ENCODE results near the gene IL1F10. TPM values are rescaled to one million over a fixed set of nuclear protein-coding genes. Genes with fewer than 3 reads are reported as not detected.

The IL1F10 gene
- total RNA-seq, 1 experiment from 2014 or later = not detected

GRCh38 chr2:113056521-113056920 lies 11.2 kb upstream of the IL1F10 start:
- TF ChIP-seq CTCF (conservative IDR thresholded peaks at IDR 0.05) = no peak
- Histone ChIP-seq H3K23ac (ENCODE audit: insufficient read length, low read depth, low read length) (no peak overlapping the region), H3K23me2 (ENCODE audit: insufficient read length, low read depth, low read length, poor library complexity, severe bottlenecking) (no peaks in the 10 kb centered on the region), H3K56ac (ENCODE audit: insufficient read length, low read depth, low read length) (no peak overlapping the region), H4K20me1 (ENCODE audit: control insufficient read depth, insufficient read depth, insufficient read length) (no peaks in the 10 kb centered on the region), H2BK12ac (ENCODE audit: insufficient read length, low read depth, low read length) (no peak overlapping the region), H3K14ac (ENCODE audit: insufficient read depth, low read length) (no peak overlapping the region), H3T11ph (ENCODE audit: low read length) (no peak overlapping the region), H3K4me1 (ENCODE audit: insufficient read depth, low read length) (no peaks in the 10 kb centered on the region), H2BK20ac (ENCODE audit: low read depth, low read length, poor library complexity, severe bottlenecking) (no peak overlapping the region), H2AFZ (ENCODE audit: low read length) (no peak overlapping the region), H4K8ac (replicated peaks; ENCODE audit: insufficient read length, low read depth, low read length) (no peak overlapping the region), H3K9me3 (ENCODE audit: control insufficient read depth, low read depth, low read length) (peaks cover 14% of the 10 kb centered on the region), H4K91ac (ENCODE audit: insufficient read length, low read depth, low read length) (no peak overlapping the region), H2AK5ac (ENCODE audit: insufficient read length, low read length) (no peak overlapping the region), H3K79me1 (ENCODE audit: insufficient read depth, low read depth, low read length, poor library complexity, severe bottlenecking) (no peaks in the 10 kb centered on the region), H3K4me2 (ENCODE audit: insufficient read depth, insufficient read length, low read length) (no peak overlapping the region), H2BK15ac (ENCODE audit: low read depth, low read length) (no peak overlapping the region), H3K4ac (ENCODE audit: low read depth, low read length) (no peak overlapping the region), H3K27ac (ENCODE audit: insufficient read length, low read depth, low read length) (no peak overlapping the region), H4K5ac (ENCODE audit: insufficient read length, low read depth, low read length) (no peak overlapping the region), H3K9ac (ENCODE audit: extremely low read depth, insufficient read length, low read length) (no peak overlapping the region), H3K27me3 (ENCODE audit: insufficient read depth, low read length) (peaks cover 2% of the 10 kb centered on the region; the same call in 1 of the 2 replicates), H2BK120ac (ENCODE audit: low read depth, low read length, poor library complexity, severe bottlenecking) (no peak overlapping the region), H2BK5ac (ENCODE audit: insufficient read length, low read length) (no peak overlapping the region), H3K18ac (ENCODE audit: insufficient read length, low read depth, low read length) (no peak overlapping the region), H3K79me2 (ENCODE audit: insufficient read depth, low read length) (no peaks in the 10 kb centered on the region)
- no CpG with 5 or more reads among the region's 1 CpG for WGBS (ENCODE audit: extremely low coverage, insufficient read length, low lambda C conversion rate)
- Mint-ChIP-seq H3K4me3 (no peak overlapping the region), H3K4me1 (no peaks in the 10 kb centered on the region), H3K9me3 (peaks cover 42 to 69% of the 10 kb centered on the region in 2 experiments), H3K36me3 (ENCODE audit: insufficient read depth in 1 of 3, low read depth in 3 of 3) (peaks cover 0 to 8% (median under 1%) of the 10 kb centered on the region in 3 experiments; a peak in 3 of 7 replicates), H3K27me3 (ENCODE audit: low read depth) (peaks cover 54% of the 10 kb centered on the region), H3K27ac (no peak overlapping the region)
- DNase-seq = no peak
